SK-N-SH treated with all-trans-retinoic acid at 6 μM for 48 hours (cell line): ENCODE results near the gene SPIRE2.

Experiments used
- BACH2 ChIP-seq: fragments of 250-450 bp; sonication (Bioruptor Pico); IDR thresholded peaks from 2 replicates; pipeline ENCODE4 v1.9.0; 2021; ENCODE audit warnings: mild to moderate bottlenecking, borderline replicate concordance
- CREB5 ChIP-seq: fragments of 250-450 bp; sonication (Bioruptor Pico); IDR thresholded peaks from 2 replicates; pipeline ENCODE4 v1.5.1; 2020; ENCODE audit warnings: low read depth, mild to moderate bottlenecking, moderate library complexity
- ESRRG ChIP-seq: fragments of 250-450 bp; sonication (Bioruptor Pico); IDR thresholded peaks from 2 replicates; pipeline ENCODE4 v1.6.1; 2021; ENCODE audit warnings: mild to moderate bottlenecking
- ISL1 ChIP-seq: fragments of 250-450 bp; sonication (Bioruptor Pico); IDR thresholded peaks from 2 replicates; pipeline ENCODE4 v2.1.2; 2022; ENCODE audit warnings: mild to moderate bottlenecking, moderate library complexity
- RARB ChIP-seq: fragments of 250-450 bp; sonication (Bioruptor Pico); IDR thresholded peaks from 2 replicates; pipeline ENCODE4 v1.8.0; 2021; ENCODE audit warnings: mild to moderate bottlenecking, moderate library complexity
- TOX ChIP-seq: fragments of 250-450 bp; sonication (Bioruptor Pico); IDR thresholded peaks from 2 replicates; pipeline ENCODE4 v1.8.0; 2021; ENCODE audit warnings: mild to moderate bottlenecking, moderate library complexity, borderline replicate concordance
- ZC3H10 ChIP-seq: fragments of 250-450 bp; sonication (Bioruptor Pico); IDR thresholded peaks from 2 replicates; pipeline ENCODE4 v1.5.1; 2021; ENCODE audit warnings: mild to moderate bottlenecking, moderate library complexity
- ZFP3 ChIP-seq: fragments of 250-450 bp; sonication (Bioruptor Pico); IDR thresholded peaks from 2 replicates; pipeline ENCODE4 v1.5.0; 2020; ENCODE audit warnings: mild to moderate bottlenecking, moderate library complexity
- ZFP30 ChIP-seq: fragments of 450-650 bp; formaldehyde crosslinking; IDR thresholded peaks from 2 replicates; pipeline ENCODE4 v1.5.0; 2022; ENCODE audit warnings: mild to moderate bottlenecking, moderate library complexity
- TF ChIP-seq, protein P1 (sequence below): fragments of 250-450 bp; sonication (Bioruptor Pico); IDR thresholded peaks from 2 replicates; pipeline ENCODE4 v1.8.0; 2020; ENCODE audit warnings: mild to moderate bottlenecking, moderate library complexity, borderline replicate concordance
- TF ChIP-seq, protein P2 (sequence below): fragments of 250-450 bp; sonication (Bioruptor Pico); IDR thresholded peaks from 2 replicates; pipeline ENCODE4 v1.5.0; 2020; ENCODE audit warnings: mild to moderate bottlenecking, moderate library complexity

DNA sequence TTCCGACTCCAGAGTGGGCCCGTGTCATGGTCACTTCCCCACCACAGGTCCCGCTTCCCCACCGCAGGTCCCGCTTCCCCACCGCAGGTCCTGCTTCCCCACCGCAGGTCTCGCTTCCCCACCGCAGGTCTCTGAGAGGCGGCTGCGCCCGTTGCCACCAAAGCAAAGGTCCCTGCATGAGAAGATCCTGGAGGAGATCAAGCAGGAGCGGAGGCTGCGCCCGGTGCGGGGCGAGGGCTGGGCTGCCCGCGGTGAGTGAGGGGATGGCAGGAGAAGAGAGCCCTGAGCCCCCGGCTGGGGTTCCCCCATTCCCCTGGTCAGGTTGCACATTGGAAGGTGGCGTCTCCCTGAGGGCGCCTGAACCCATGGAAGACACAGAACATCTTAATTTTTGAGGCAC is 27.7 kb downstream of the SPIRE2 start:
- no peak for TF ChIP-seq ZFP3 (CRISPR knock-in tag)
- no peak for TF ChIP-seq CREB5 (CRISPR knock-in tag)
- no peak for TF ChIP-seq TOX
- TF ChIP-seq, protein P1, sequence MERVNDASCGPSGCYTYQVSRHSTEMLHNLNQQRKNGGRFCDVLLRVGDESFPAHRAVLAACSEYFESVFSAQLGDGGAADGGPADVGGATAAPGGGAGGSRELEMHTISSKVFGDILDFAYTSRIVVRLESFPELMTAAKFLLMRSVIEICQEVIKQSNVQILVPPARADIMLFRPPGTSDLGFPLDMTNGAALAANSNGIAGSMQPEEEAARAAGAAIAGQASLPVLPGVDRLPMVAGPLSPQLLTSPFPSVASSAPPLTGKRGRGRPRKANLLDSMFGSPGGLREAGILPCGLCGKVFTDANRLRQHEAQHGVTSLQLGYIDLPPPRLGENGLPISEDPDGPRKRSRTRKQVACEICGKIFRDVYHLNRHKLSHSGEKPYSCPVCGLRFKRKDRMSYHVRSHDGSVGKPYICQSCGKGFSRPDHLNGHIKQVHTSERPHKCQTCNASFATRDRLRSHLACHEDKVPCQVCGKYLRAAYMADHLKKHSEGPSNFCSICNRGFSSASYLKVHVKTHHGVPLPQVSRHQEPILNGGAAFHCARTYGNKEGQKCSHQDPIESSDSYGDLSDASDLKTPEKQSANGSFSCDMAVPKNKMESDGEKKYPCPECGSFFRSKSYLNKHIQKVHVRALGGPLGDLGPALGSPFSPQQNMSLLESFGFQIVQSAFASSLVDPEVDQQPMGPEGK (CRISPR knock-in tag), result no peak
- no peak for TF ChIP-seq BACH2 (CRISPR knock-in tag)
- no peak for TF ChIP-seq ZFP30 (CRISPR knock-in tag)
- no peak for TF ChIP-seq ISL1 (CRISPR knock-in tag)
- no peak for TF ChIP-seq ESRRG (CRISPR knock-in tag)
- TF ChIP-seq RARB (CRISPR knock-in tag), result no peak
- TF ChIP-seq, protein P2, sequence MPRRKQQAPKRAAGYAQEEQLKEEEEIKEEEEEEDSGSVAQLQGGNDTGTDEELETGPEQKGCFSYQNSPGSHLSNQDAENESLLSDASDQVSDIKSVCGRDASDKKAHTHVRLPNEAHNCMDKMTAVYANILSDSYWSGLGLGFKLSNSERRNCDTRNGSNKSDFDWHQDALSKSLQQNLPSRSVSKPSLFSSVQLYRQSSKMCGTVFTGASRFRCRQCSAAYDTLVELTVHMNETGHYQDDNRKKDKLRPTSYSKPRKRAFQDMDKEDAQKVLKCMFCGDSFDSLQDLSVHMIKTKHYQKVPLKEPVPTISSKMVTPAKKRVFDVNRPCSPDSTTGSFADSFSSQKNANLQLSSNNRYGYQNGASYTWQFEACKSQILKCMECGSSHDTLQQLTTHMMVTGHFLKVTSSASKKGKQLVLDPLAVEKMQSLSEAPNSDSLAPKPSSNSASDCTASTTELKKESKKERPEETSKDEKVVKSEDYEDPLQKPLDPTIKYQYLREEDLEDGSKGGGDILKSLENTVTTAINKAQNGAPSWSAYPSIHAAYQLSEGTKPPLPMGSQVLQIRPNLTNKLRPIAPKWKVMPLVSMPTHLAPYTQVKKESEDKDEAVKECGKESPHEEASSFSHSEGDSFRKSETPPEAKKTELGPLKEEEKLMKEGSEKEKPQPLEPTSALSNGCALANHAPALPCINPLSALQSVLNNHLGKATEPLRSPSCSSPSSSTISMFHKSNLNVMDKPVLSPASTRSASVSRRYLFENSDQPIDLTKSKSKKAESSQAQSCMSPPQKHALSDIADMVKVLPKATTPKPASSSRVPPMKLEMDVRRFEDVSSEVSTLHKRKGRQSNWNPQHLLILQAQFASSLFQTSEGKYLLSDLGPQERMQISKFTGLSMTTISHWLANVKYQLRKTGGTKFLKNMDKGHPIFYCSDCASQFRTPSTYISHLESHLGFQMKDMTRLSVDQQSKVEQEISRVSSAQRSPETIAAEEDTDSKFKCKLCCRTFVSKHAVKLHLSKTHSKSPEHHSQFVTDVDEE (CRISPR knock-in tag), result no peak
- TF ChIP-seq ZC3H10 (CRISPR knock-in tag), result no peak
